A549 (cell line): ENCODE measurements around the gene MROH2A.

ENCODE experiments used
- CTCF ChIP-seq: fragments of >200 bp; sonication (Bioruptor Twin); formaldehyde crosslinking; IDR thresholded peaks from 3 replicates; pipeline ENCODE4 v1.5.1; 2016
- EP300 ChIP-seq, 2 experiments: fragments of >200 bp; sonication (Bioruptor Twin); formaldehyde crosslinking; IDR thresholded peaks; 2 replicates in 1 of 2; 3 replicates in 1 of 2; pipeline ENCODE4 v1.6.1; 2016 to 2017
- HMGXB4 ChIP-seq: fragments of 250-450 bp; sonication (Bioruptor Pico); IDR thresholded peaks from 2 replicates; pipeline ENCODE4 v1.5.0; 2021; ENCODE audit warnings: mild to moderate bottlenecking, moderate library complexity, borderline replicate concordance
- MAX ChIP-seq: IDR thresholded peaks from 2 replicates; pipeline ENCODE4 v1.6.1; 2012
- PHF8 ChIP-seq: fragments of 200-600 bp; sonication (generic); IDR thresholded peaks from 2 replicates; pipeline ENCODE4 v1.6.1; 2016; ENCODE audit warnings: low read depth, mild to moderate bottlenecking, antibody characterized with exemption, moderate library complexity, borderline replicate concordance
- POLR2A ChIP-seq: IDR thresholded peaks from 2 replicates; pipeline ENCODE4 v1.6.1; 2012; ENCODE audit warnings: mild to moderate bottlenecking, low read length
- RCOR1 ChIP-seq: fragments of 150-350 bp; IDR thresholded peaks from 2 replicates; pipeline ENCODE4 v1.6.1; 2014; ENCODE audit warnings: antibody characterized with exemption, low read length, low read depth
- REST ChIP-seq: fragments of 200-600 bp; sonication (generic); IDR thresholded peaks from 2 replicates; pipeline ENCODE4 v1.6.1; 2016; ENCODE audit warnings: antibody characterized with exemption, mild to moderate bottlenecking, moderate library complexity
- RFX5 ChIP-seq: fragments of 450-650 bp; IDR thresholded peaks from 2 replicates; pipeline ENCODE4 v1.7.1; 2014; ENCODE audit warnings: antibody characterized with exemption, mild to moderate bottlenecking, moderate library complexity
- TP53 ChIP-seq: fragments of 250-450 bp; sonication (Bioruptor Pico); IDR thresholded peaks from 2 replicates; pipeline ENCODE4 v1.5.0; 2021; ENCODE audit warnings: mild to moderate bottlenecking, moderate library complexity
- USF2 ChIP-seq: fragments of 450-650 bp; IDR thresholded peaks from 2 replicates; pipeline ENCODE4 v1.6.1; 2014; ENCODE audit warnings: antibody characterized with exemption
- ZFP36 ChIP-seq: fragments of 450-650 bp; IDR thresholded peaks from 2 replicates; pipeline ENCODE4 v1.6.1; 2014; ENCODE audit warnings: borderline replicate concordance; ENCODE audit not compliant: partially characterized antibody
- TF ChIP-seq, protein P1 (sequence below): fragments of >200 bp; sonication (Bioruptor Twin); formaldehyde crosslinking; IDR thresholded peaks from 3 replicates; pipeline ENCODE4 v1.6.1; 2016

DNA sequence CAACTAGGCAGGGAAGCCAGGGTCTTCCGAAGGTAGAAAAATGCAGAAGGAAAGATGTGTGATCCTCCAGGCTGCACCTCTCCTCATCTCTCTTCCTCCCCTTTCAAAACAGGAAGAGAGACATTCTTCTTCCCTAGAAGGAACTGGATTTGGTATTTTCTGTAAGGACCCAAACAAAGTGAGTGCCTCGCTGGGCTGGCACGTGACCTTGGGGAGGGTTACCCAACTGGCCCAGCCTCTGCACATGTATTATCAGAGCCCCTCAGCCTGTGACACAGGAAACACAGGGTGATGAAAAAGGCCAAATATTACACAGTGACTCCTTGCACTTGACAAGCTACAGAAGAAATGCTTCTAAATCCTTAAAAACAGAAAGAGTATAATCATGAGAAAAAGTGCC is 73.9 kb downstream of the MROH2A start:
- no peak for TF ChIP-seq PHF8
- TF ChIP-seq HMGXB4 (CRISPR knock-in tag), result no peak
- TF ChIP-seq CTCF, result no peak
- no peak for TF ChIP-seq EP300 (IDR thresholded peaks at IDR 0.05)
- TF ChIP-seq ZFP36, result no peak
- no peak for TF ChIP-seq POLR2A
- TF ChIP-seq REST, result no peak
- TF ChIP-seq MAX, result peak; percentile 67
- no peak for TF ChIP-seq RCOR1
- TF ChIP-seq, protein P1, sequence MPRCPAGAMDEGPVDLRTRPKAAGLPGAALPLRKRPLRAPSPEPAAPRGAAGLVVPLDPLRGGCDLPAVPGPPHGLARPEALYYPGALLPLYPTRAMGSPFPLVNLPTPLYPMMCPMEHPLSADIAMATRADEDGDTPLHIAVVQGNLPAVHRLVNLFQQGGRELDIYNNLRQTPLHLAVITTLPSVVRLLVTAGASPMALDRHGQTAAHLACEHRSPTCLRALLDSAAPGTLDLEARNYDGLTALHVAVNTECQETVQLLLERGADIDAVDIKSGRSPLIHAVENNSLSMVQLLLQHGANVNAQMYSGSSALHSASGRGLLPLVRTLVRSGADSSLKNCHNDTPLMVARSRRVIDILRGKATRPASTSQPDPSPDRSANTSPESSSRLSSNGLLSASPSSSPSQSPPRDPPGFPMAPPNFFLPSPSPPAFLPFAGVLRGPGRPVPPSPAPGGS, result no peak
- TF ChIP-seq RFX5, result no peak
- peak; percentile 69 for TF ChIP-seq USF2
- no peak for TF ChIP-seq TP53
